HG02938 (cell line): ENCODE data around the gene PKLR.
A peak's percentile ranks its signal among the peaks of the same experiment; 100 is the strongest.
"Not testable (repeated sequence)": the region's sequence is repeated elsewhere in the genome, so short reads cannot be mapped to it uniquely, and the experiment has no call there.

Experiments
- ATAC-seq: cut with Tn5 transposase; IDR thresholded peaks from one replicate; pipeline ENCODE4 v1.9.1; 2021; ENCODE audit warnings: mild to moderate bottlenecking, moderate library complexity; ENCODE audit not compliant: unreplicated experiment

PKLR gene

GRCh38 chr1:155301342-155301841 is at the start of gene PKLR:
PKLR (minus strand) TSS chr1:155301438; CDS start chr1:155301395, 43 bp downstream.
- ATAC-seq = no peak

GRCh38 chr1:155342842-155343241 is 41.6 kb upstream of the PKLR start:
- ATAC-seq = no peak

- ATAC-seq = no peak
Observed at GRCh38 chr1:155339515-155340097, 38.4 kb upstream of the PKLR start.

DNA sequence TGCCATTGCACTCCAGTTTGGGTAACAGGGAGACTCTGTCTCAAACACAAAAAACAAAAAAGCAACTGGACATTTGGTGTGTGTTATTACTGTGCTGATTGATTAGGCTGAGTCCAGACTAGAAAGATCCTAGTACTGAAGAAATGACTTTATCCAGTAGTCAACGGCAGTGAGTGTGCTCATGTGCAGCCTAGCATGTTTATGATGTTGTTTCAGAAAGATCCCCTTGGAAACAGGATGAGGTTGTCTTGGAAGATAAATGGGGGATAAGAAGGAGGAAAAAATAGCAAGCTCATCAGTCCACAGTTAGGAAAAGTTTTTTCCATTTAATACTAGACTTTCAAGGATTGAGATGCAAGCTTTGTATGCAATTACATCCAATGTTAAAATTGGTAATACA is 33.7 kb upstream of the PKLR start:
- ATAC-seq = no peak

- no peak for ATAC-seq
Observed at GRCh38 chr1:155329980-155330598, 28.9 kb upstream of the PKLR start.

- not testable (repeated sequence) for ATAC-seq
Observed at GRCh38 chr1:155328856-155329255, 27.6 kb upstream of the PKLR start.

DNA sequence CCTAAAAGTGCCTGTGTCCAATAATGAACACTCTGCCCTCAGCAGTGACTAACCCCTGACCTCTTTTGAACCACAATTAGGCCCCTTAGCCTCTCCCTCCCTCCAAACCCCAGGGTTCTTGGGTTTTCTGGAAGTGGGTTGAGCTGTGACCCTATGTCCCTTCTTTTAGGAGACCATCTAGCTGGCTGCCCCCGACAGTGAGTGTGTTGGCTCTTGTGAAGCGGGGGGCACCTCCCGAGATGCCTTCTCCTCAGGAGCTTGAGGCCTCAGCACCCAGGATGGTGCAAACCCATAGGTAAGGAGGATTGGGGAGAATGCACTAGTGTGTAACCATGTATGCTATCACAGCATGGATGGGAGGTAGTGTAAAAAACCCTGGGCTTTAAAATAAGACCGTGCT is 26.7 kb upstream of the PKLR start:
- no peak for ATAC-seq

- ATAC-seq = no peak
Observed at GRCh38 chr1:155326631-155327037, 25.4 kb upstream of the PKLR start.

GRCh38 chr1:155326020-155326526 is 24.8 kb upstream of the PKLR start:
- no peak for ATAC-seq

- ATAC-seq = no peak
Observed at GRCh38 chr1:155325603-155325893, 24.3 kb upstream of the PKLR start.

DNA sequence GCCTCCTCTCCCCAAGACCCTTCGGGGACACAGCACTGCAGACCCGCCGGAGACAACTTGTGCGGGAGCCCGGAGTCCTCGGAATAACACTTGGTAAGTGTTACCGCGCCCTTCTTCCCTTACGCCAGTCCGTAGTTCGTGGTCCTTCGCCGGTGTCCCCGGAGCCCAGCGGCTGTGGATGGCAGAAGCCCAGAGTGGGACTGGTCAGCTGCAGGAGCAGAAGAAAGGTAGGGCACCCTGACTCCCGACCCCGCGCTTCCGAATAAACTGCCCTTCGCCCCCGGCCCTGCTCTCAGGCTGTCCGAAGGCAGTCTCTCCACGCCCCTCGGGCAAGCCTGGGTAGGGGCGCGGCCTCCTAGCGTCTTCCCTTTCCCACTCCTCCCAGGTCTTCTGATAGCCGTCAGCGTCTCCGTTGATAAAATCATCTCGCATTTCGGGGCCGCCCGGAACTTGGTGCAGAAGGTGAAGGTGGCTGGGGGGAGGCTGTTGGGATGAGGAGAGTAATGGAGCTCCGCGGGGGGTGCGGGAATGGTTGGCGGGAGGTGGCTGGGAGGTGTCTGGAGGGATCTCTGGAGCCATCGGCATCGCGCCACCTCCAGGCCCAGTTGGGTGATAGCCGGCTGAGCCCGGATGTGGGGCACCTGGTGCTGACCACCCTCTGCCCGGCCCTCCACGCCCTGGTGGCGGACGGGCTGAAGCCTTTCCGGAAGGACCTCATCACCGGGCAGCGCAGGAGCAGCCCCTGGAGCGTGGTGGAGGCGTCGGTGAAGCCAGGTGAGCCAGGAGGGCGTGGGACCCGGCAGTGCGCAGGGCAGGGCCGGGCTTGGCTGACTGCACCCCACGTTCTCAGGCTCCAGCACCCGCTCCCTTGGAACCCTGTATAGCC is 23.7 kb upstream of the PKLR start:
- peak; percentile 7 for ATAC-seq

- peak; percentile 43 for ATAC-seq
Observed at GRCh38 chr1:155324037-155324716, 22.9 kb upstream of the PKLR start.

- ATAC-seq = peak; percentile 40
Observed at GRCh38 chr1:155323729-155324036, 22.4 kb upstream of the PKLR start.

DNA sequence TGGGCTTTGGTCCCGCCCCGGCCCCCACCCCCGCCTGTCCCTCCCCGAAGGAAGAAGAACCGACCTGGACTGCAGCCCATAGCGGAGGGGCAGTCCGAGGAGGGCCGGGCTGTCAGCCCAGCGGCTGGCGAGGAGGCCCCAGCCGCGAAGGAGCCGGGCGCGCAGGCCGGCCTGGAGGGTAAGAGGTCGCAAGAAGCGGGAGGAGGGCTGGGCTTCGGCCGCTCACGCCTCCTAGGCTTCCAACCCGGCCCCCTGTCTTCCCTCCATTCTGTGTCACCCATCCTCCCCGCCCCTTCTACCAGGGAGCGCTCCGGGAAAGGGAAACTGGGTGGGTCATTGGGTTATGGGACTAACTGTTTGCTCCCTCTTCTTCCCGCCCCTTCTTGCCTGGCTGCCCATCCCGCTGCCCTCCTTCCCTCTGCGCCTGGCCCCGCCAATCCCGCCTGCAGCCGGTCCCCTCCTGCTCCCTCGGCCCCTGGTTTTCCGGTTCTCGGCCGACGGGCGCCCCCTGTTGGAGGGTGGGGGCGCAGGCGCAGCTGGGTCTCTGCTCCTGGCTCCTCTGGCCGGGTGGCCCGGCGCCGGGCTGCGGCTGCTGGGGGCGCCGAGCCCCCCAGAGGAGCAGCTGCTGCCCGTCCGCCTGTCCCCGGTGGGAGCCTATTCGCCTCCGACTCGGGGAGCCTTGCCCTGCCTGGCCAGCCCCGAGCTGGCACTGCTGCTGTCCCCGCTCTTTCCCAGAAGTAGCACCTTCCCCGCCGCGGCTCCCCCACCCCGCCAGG is 21.9 kb upstream of the PKLR start:
- peak; percentile 41 for ATAC-seq

DNA sequence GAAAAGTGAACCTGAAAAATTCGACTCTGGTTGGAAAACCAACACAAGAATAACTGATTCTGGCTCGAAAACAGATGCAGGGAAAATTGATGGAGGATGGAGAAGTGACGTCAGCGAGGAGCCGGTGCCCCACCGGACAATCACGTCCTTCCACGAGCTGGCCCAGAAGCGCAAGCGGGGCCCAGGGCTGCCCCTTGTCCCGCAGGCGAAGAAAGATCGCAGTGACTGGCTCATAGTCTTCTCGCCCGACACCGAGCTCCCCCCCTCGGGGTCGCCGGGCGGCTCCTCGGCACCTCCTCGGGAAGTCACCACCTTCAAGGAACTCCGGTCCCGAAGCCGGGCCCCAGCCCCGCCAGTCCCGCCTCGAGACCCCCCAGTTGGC is 21.3 kb upstream of the PKLR start:
- ATAC-seq = no peak

DNA sequence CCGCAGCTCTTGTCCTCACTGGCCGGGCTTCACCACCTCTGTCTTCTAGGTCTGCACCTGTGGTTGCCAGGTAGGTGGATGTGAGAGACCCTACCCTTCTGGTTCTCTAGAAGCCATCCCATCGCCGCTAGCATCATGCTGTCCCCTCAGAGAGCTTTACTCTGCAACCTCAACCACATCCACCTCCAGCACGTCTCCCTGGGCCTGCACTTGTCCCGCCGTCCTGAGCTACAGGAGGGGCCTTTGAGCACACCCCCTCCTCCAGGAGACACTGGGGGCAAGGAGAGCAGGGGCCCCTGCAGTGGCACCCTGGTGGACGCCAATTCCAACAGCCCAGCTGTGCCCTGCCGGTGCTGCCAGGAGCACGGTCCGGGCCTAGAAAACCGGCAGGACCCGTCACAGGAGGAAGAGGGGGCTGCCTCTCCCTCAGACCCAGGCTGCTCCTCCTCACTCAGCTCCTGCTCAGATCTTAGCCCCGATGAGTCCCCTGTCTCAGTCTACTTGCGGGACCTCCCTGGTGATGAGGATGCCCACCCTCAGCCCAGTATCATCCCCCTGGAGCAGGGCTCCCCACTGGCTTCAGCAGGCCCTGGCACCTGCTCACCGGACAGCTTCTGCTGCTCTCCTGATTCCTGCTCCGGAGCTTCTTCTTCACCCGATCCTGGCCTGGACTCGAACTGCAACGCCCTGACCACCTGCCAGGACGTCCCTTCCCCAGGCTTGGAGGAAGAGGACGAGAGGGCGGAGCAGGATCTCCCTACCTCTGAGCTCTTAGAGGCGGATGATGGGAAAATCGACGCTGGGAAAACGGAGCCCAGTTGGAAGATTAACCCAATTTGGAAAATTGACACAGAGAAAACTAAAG is 20.6 kb upstream of the PKLR start:
- no peak for ATAC-seq

DNA sequence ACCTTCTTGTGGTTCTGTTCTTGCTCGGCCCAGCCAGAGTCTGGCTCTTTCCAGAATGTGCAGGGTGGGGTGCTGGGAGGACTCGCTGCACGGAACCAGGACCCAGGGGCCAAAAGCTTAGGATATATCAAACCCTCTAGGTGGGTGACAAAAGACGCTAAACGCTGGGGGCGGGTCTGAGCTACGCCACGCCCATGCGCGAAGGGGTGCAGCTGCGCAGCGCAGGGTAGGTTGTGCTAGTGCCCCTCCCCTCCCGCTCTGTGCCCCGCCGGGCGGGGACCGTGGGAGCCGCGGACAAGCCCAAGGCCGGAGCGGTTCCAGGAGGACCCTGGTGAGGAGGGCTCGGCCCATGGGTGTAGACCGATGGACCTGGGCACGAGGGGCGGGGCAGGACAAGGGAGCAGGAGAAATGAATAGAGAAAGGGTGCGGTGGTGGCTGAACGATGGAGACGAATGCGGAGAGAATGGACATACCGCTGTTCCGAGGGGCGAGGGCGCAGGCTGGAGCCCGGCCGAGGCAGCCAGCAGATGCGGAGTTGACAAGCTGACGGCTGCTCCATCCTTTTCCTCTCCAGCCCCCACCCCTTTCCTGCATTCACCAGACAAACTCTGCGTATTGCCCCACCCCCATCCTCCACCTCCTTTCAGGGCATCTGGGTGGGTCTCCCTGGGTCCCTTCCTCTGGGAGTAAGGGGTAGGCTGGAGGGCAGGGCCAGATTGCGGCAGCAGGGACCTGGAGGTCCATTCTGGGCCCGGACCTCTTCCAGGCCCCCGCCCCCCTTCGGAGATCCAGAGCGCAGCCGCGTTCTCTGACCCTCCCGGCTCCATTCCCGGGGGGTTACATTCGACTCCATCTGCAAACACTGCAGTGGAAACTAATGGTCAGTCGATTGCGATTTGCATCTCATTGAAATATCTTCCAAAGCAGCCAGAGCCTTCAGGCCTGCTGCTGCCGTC is 19.7 kb upstream of the PKLR start, which contains the start of gene RUSC1:
RUSC1 (plus strand) TSS at position 234 of the 957 bp plus-strand sequence. CDS start 880 bp downstream, outside the sequence.
- no peak for ATAC-seq

GRCh38 chr1:155320252-155320651 is 19.0 kb upstream of the PKLR start:
- ATAC-seq = no peak
